GM19240 (cell line): ENCODE data around the gene CERS3.

Experiments used
- DNase-seq: peaks from one replicate; pipeline ENCODE4 v3.0.0; 2011; ENCODE audit warnings: low spot score; ENCODE audit not compliant: insufficient read length

Gene CERS3

GRCh38 chr15:100531204-100531603, 2.5 kb upstream of the CERS3 start:
- DNase-seq, result no peak

GRCh38 chr15:100529556-100529955, 806 bp upstream of the CERS3 start:
- DNase-seq, result no peak

- no peak for DNase-seq
Measured at GRCh38 chr15:100526027-100526481, 2.7 kb downstream of the CERS3 start.

GRCh38 chr15:100525436-100525835, 3.3 kb downstream of the CERS3 start:
- DNase-seq, result no peak

- no peak for DNase-seq
Measured at GRCh38 chr15:100524326-100524725, 4.4 kb downstream of the CERS3 start.

- no peak for DNase-seq
Measured at GRCh38 chr15:100521907-100522306, 6.8 kb downstream of the CERS3 start.

- DNase-seq, result no peak
Measured at GRCh38 chr15:100520132-100520921, 8.4 kb downstream of the CERS3 start.

- DNase-seq, result no peak
Measured at GRCh38 chr15:100517846-100518245, 10.9 kb downstream of the CERS3 start.

GRCh38 chr15:100516643-100517512, 11.9 kb downstream of the CERS3 start:
- no peak for DNase-seq

GRCh38 chr15:100515758-100516157, 13.0 kb downstream of the CERS3 start:
- no peak for DNase-seq

- no peak for DNase-seq
Measured at GRCh38 chr15:100508641-100509300, 20.0 kb downstream of the CERS3 start.

- no peak for DNase-seq
Measured at GRCh38 chr15:100502651-100503050, 26.1 kb downstream of the CERS3 start.

- no peak for DNase-seq
Measured at GRCh38 chr15:100501117-100501516, 27.6 kb downstream of the CERS3 start.

GRCh38 chr15:100500226-100500990, 28.3 kb downstream of the CERS3 start:
- DNase-seq, result no peak

- no peak for DNase-seq
Measured at GRCh38 chr15:100495861-100496260, 32.9 kb downstream of the CERS3 start.

GRCh38 chr15:100493213-100493612, 35.5 kb downstream of the CERS3 start:
- no peak for DNase-seq

GRCh38 chr15:100484443-100484842, 44.3 kb downstream of the CERS3 start:
- no peak for DNase-seq

- DNase-seq, result no peak
Measured at GRCh38 chr15:100483370-100483769, 45.4 kb downstream of the CERS3 start.

GRCh38 chr15:100476805-100477204, 51.9 kb downstream of the CERS3 start:
- no peak for DNase-seq

GRCh38 chr15:100472736-100473135, 56.0 kb downstream of the CERS3 start:
- no peak for DNase-seq

- no peak for DNase-seq
Measured at GRCh38 chr15:100471933-100472332, 56.8 kb downstream of the CERS3 start.
